Stimulated activated CD4-positive, alpha-beta T cell treated with anti-CD3 and anti-CD28 coated beads, TNF-alpha, amount 100 ng/mL, for 48 hours (primary cell): ENCODE data around the gene CRYAA.
"Not testable (repeated sequence)": the region's sequence is repeated elsewhere in the genome, so short reads cannot be mapped to it uniquely, and the experiment has no call there.

Experiments
- DNase-seq, 3 donors: peaks; one replicate each; pipeline ENCODE4 v3.0.0-alpha.2; 2020; ENCODE audit warnings: low read depth in 3 of 3

The CRYAA gene, protein sequence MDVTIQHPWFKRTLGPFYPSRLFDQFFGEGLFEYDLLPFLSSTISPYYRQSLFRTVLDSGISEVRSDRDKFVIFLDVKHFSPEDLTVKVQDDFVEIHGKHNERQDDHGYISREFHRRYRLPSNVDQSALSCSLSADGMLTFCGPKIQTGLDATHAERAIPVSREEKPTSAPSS

GRCh38 chr21:43168708-43169107 is at the start of gene CRYAA:
CRYAA (plus strand) TSS chr21:43169008; CDS start chr21:43169100, 92 bp downstream.
- not testable (repeated sequence) for DNase-seq

DNA sequence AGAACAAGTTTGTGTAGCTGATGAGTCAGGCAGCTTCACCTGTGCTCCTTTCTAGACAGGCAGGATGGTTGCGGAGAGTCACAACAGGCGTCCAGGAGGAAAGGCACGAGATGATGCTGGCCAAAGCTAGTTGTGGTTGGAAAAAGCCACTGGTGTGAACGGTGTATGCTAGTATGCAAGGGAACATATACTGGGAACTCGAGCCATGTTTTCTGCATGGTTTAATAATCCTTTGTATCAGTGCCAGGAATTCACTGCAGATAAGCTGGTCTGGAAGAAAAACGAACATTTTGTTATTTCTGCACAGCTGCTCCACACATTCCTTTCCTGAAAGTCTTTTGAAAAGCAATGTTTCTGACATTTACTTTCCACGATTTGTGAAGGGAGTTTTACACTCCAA is 38.7 kb upstream of the CRYAA start:
- not testable (repeated sequence) for DNase-seq

DNA sequence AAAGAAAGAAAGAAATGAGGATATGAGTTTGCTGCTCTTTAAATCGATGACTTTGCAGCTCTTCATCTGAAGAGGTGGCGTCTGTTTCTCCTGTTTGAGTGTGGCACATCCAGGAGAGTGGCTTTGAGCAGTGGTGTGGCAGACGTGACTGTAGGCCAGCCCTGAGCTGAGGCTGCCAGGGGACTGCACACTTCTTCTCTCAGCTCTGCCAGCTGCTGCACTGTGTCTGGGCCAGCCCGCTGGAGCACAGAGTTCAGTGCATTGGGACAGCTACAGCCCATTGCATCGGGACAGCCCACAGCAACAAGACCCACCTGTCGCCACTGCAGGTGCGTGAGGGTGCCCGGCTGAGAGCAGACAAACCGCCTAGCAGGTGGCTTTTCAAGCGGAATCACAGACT is 34.3 kb upstream of the CRYAA start:
- not testable (repeated sequence) for DNase-seq

GRCh38 chr21:43138944-43139343 is 29.9 kb upstream of the CRYAA start:
- not testable (repeated sequence) for DNase-seq

DNA sequence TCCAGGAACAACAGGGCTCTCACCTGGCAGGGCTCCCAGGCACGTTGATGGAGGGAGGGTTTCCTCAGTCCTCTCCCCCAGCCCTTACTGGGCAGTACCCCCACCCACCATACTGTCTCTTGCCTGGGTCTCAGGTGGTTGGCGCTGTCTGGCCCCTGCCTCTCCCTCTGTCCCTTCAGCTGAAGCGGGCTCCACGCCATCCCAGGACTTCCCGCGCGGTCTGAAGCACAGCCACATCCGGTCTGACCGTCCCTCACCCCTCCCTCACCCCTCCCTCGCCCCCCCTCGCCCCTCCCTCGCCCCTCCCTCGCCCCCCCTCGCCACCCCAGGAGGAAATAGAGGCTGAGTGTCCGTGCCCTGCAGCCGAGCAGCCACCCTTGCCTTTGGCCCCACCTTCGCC is 27.4 kb upstream of the CRYAA start:
- not testable (repeated sequence) for DNase-seq

- DNase-seq = not testable (repeated sequence)
Measured at GRCh38 chr21:43146637-43147036, 22.2 kb upstream of the CRYAA start.

- DNase-seq = not testable (repeated sequence)
Measured at GRCh38 chr21:43147999-43148398, 20.8 kb upstream of the CRYAA start.

DNA sequence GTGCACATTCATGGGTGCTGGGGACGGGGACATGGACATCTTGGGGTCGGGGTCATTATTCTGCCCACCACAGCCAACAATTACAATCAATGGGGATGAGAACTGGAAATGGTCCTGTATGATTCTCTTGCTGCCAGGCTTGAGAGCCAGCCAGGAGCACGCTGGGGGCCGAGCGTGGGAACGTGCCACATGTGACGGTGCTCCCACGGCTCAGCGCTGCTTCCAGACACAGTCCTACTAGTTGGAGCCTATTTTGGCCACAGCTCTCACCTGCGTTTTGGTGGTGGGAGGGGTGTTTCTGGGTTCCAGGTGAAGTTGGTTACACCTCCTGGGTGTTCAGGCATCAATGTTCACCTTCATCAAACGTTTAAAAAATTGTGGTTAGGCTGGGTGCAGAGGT is 19.5 kb upstream of the CRYAA start:
- not testable (repeated sequence) for DNase-seq

DNA sequence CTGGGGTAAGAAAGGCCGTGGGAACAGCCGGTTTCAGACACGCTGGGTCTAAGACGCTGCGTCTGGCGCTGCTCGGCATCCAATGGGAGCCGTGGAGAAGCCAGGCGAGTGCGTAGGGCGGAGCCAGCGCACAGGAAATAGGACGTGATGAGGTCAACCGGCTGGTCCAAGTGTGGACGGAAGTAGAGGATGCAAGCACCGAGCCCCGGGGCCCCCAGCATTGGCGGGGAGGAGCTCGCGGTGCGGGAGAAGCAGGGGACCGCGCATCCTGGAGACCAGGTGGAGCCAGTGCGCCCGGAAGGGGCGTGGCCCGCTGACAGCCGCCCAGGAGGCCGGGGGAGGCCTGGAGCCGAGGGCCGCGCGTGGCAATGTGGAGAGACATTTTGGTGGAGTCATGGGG is 15.2 kb upstream of the CRYAA start:
- not testable (repeated sequence) for DNase-seq

- not testable (repeated sequence) for DNase-seq
Measured at GRCh38 chr21:43159279-43160175, 9.3 kb upstream of the CRYAA start.

GRCh38 chr21:43161826-43162707 is 6.7 kb upstream of the CRYAA start:
- DNase-seq = not testable (repeated sequence)

DNA sequence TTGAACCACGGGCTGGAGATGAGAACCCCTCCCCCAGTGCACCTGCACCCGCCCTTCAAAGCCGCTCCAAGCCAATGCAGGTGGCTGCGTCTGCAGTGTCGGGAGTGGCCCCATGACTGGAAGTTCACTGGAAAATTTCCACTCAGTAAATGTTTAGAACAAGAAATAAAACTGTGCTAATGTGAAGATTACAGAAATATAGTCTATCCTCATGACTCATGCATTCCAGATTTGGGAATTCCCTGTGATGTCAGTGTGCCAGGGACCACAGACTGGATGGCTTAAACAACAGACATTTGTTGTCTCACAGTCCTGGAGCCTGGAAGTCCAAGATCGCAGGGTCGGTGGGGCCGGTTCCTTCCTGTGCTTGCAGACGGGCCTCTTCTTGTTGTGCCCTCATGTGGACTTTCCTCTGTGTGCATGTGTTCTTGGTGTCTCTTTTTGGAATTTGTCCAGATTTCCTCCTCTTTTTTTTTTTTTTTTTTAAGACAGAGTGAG is 6.1 kb upstream of the CRYAA start:
- DNase-seq = not testable (repeated sequence)

GRCh38 chr21:43164823-43165222 is 4.0 kb upstream of the CRYAA start:
- not testable (repeated sequence) for DNase-seq

DNA sequence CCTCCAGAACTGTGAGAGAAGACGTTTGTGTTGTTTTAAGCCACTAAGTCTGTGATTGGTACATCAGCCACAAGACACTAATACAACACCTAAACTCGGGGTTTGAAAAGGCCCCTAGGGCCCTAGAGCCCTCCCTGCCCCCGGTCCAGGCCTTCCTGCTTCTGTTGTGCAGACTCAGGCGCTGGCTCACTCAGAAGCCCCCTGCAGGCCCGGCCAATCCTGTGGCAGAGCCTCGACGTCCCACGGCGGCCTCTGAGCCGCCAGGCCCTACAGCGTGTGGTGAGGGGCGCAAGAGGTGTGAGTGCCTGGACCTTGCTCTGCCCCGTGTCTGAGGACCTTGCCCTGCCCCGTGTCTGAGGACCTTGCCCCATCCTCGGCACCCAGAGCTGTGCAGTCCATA is 3.1 kb upstream of the CRYAA start:
- DNase-seq = not testable (repeated sequence)

DNA sequence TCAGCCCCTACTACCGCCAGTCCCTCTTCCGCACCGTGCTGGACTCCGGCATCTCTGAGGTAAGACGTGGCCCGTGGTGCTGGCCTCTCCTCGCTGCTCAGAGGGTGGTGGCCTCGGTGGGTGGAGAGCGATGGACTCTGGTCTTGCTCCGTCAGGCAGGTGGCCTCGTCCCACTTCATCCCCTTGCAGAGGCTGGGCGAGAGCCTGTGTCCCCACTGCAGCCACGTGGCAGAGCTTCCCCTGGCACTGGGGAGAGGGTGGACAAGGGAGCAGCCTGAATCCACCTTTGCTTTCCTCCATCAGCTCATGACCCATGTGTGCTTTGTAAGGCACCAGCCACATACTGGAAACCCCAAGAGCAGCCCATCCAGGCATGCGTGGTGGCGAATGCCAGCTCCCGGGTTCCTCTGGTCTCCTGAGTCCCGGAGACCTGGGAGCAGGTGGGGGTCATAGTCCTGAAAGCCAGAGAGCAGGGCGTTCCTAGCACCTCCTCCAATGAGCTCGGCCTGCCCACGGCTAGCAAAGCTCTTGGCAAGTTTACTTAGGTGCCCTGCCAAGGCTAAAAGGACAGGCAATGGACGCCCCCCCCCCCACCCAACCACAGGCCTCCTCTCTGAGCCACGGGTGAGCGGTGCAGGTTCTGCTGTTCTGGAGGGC is 550 bp downstream of the CRYAA start:
- DNase-seq = not testable (repeated sequence)

DNA sequence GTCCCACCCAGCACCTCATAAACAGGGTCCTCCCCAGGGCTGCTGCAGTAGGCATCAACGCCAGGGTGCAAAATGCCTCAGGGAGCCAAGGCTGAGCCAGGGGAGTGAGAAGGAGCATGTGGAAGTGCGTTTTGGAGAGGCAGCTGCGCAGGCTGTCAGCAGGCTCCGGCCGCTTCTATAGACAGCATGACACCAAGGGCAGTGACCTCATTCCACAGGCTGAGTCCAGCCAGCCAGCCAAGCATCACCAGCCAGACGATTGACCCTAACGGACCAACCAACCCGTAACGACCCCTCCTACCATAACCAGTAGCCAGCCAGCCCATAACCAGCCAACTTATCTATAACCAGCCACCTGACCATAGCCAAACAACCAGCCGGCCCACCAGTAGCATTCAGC is 1.1 kb downstream of the CRYAA start:
- DNase-seq = not testable (repeated sequence)

GRCh38 chr21:43172812-43173211 is 4.0 kb downstream of the CRYAA start:
- DNase-seq = not testable (repeated sequence)

- DNase-seq = not testable (repeated sequence)
Measured at GRCh38 chr21:43173438-43173837, 4.6 kb downstream of the CRYAA start.

DNA sequence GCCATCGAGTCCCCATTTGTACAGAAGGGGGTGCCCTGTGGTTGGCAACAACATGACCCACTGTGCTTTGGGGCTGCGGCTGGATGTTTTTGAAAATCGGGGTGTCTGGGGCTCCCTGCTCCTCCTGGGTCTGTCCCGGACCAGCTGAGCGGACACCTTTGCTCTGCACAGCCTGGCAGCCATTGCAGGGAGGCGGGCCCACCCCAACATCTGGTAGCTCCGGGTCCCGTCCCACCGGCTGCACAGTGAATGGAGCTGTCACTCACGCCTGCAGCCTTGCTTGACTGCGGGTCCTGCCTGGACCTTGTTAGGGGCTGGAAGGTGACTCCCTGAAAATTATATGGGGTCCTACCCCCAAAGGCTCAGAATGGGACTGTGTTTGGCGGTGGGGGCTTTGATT is 5.1 kb downstream of the CRYAA start:
- not testable (repeated sequence) for DNase-seq

DNA sequence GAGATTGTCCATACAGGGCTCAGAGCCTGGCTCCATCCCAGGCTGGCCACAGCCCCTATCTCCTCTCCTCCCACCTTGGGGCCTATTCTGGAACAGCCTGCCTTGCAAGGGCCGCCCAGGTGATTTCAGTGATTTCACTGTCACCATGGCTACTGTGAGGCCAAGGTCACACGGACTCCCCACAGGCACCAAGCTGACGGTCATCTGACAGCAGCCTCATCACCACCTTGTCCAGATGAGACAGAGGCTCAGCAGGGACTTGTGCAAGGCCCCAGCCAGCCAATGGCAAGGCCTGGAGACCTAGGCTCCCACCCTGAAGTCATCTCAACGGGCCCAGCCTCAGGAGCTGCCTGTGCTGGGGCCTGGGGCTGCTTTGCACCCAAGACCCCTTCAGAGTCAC is 6.2 kb downstream of the CRYAA start:
- not testable (repeated sequence) for DNase-seq

DNA sequence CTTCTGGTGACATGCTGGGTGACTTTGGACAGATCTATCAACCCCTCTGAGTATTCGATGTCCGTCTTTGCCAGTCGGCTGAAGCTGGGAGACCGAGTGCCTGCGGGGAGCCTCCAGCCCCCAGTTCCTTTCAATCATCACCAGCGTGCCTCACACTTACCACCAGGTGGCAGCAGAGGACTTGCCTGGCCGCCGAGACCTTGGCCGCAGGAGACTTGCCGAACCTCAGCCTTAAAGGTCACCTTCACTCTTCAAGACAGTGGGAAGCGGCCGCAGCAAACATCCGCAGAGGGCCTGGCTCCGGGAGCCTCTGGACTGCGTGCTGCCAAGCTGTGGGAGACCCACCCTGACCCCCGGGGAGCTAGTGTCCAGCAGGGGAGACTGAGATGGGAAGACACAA is 7.8 kb downstream of the CRYAA start:
- DNase-seq = not testable (repeated sequence)
